Hepatocyte (in vitro differentiated cells): Measurements from ENCODE around the gene MED1. TPM values are rescaled to one million over a fixed set of nuclear protein-coding genes. Genes with fewer than 3 reads are reported as not detected.
"Not testable (repeated sequence)": the region's sequence is repeated elsewhere in the genome, so short reads cannot be mapped to it uniquely, and the experiment has no call there.

Source experiments
- DNase-seq: peaks from one replicate; pipeline ENCODE4 v3.0.0-alpha.2; 2016; ENCODE audit warnings: low spot score
- H2AFZ ChIP-seq: fragments of 200-600 bp; sonication (generic); 2 replicates; pipeline ENCODE4 v1.6.0; 2016; ENCODE audit warnings: antibody characterized with exemption, mild to moderate bottlenecking
- H3K27ac ChIP-seq: fragments of 200-600 bp; sonication (generic); 2 replicates; pipeline ENCODE4 v1.5.1; 2016; ENCODE audit warnings: mild to moderate bottlenecking
- H3K27me3 ChIP-seq: fragments of 200-600 bp; sonication (generic); 2 replicates; pipeline ENCODE4 v1.6.1; 2016
- H3K36me3 ChIP-seq: fragments of 200-600 bp; sonication (generic); replicated peaks from 2 replicates; pipeline ENCODE4 v1.5.1; 2016; ENCODE audit warnings: low read depth; ENCODE audit not compliant: insufficient read depth
- H3K4me1 ChIP-seq: fragments of 200-600 bp; sonication (generic); 2 replicates; pipeline ENCODE4 v1.5.1; 2016; ENCODE audit warnings: mild to moderate bottlenecking, moderate library complexity; ENCODE audit not compliant: insufficient read depth
- H3K4me2 ChIP-seq: fragments of 200-600 bp; sonication (generic); 2 replicates; pipeline ENCODE4 v1.6.0; 2016
- H3K4me3 ChIP-seq: fragments of 200-600 bp; sonication (generic); 2 replicates; pipeline ENCODE4 v1.5.1; 2016; ENCODE audit warnings: mild to moderate bottlenecking
- H3K79me2 ChIP-seq: fragments of 200-600 bp; sonication (generic); 2 replicates; pipeline ENCODE4 v1.6.0; 2017; ENCODE audit warnings: mild to moderate bottlenecking
- H3K9me2 ChIP-seq: fragments of 200-600 bp; sonication (generic); replicated peaks from 2 replicates; pipeline ENCODE4 v1.6.0; 2017; ENCODE audit warnings: mild to moderate bottlenecking; ENCODE audit not compliant: insufficient read depth
- H3K9me3 ChIP-seq: fragments of 200-600 bp; sonication (generic); 2 replicates; pipeline ENCODE4 v1.5.1; 2016; ENCODE audit warnings: low read depth, mild to moderate bottlenecking
- H4K20me1 ChIP-seq: fragments of 200-600 bp; sonication (generic); 2 replicates; pipeline ENCODE4 v1.6.0; 2016; ENCODE audit warnings: mild to moderate bottlenecking; ENCODE audit not compliant: insufficient read depth, poor library complexity, severe bottlenecking
- CTCF ChIP-seq: fragments of 200-600 bp; sonication (generic); IDR thresholded peaks from 2 replicates; pipeline ENCODE4 v1.5.1; 2016; ENCODE audit warnings: antibody characterized with exemption, mild to moderate bottlenecking; ENCODE audit not compliant: poor library complexity
- EZH2 ChIP-seq: fragments of 200-600 bp; sonication (generic); IDR thresholded peaks from 2 replicates; pipeline ENCODE4 v1.6.1; 2016; ENCODE audit warnings: antibody characterized with exemption, mild to moderate bottlenecking, borderline replicate concordance
- EZH2phosphoT487 ChIP-seq: fragments of 200-600 bp; sonication (generic); IDR thresholded peaks from one replicate; pipeline ENCODE4 v1.6.1; 2018; ENCODE audit warnings: antibody characterized with exemption, mild to moderate bottlenecking, low read depth, moderate library complexity; ENCODE audit not compliant: unreplicated experiment, severe bottlenecking
- WGBS: methylation state at CpG from one replicate; pipeline ENCODE4 v1.1.6; 2016; ENCODE audit warnings: low lambda C conversion rate; ENCODE audit errors: missing lambda C conversion rate; 5-methylcytosine and 5-hydroxymethylcytosine counted together
- polyA plus RNA-seq: library from polyadenylated mRNA; unstranded; fragments of >200 nt; fragmentation: Nextera tagmentation; extraction: Ambion mirVana; gene quantifications from 2 replicates; pipeline ENCODE4 v1.2.1, GENCODE V29; 2016
- total RNA-seq: library from RNA; depleted of rRNA; stranded (reverse); fragments of >200 nt; gene quantifications from 2 replicates; pipeline ENCODE4 v1.2.3, GENCODE V29; 2014

The MED1 gene
- total and polyA plus RNA-seq, 2 experiments from 2014 or later, result 8.7 to 22.8 TPM

DNA sequence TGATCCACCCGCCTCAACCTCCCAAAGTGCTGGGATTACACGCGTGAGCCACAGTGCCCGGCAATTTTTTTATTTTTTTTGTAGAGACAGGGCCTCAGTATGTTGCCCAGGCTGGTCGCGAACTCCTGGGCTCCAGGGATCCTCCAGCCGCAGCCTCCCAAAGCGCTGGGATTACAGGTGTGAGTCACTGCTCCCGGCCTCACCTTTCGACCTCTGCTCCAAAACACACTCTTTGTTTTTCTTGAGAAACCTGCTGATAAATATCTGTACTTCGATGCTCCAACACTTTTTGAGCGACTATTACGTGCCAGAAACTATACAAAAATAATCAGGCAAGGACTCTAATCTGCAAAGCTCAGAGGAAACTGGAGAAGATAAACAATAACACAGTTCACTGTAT, 1.0 kb downstream of the MED1 start:
- H3K9me3 ChIP-seq, result no peaks in the 10 kb centered on the region
- peak overlapping the region; percentile 95 for H3K27ac ChIP-seq
- H4K20me1 ChIP-seq, result peaks cover 4% of the 10 kb centered on the region
- H3K79me2 ChIP-seq, result peaks cover 58% of the 10 kb centered on the region
- no peaks in the 10 kb centered on the region for H3K36me3 ChIP-seq
- peak overlapping the region; percentile 86 for H3K4me2 ChIP-seq
- H3K4me1 ChIP-seq, result peaks cover 18% of the 10 kb centered on the region
- H3K9me2 ChIP-seq, result no peaks in the 10 kb centered on the region
- H3K27me3 ChIP-seq, result no peaks in the 10 kb centered on the region
- WGBS, result 70% methylated on average over 13 of the region's 13 CpGs
- TF ChIP-seq EZH2 (no peak), EZH2phosphoT487 (no peak), CTCF (no peak)
- peak; percentile 31 for DNase-seq
- H2AFZ ChIP-seq, result no peak overlapping the region
- H3K4me3 ChIP-seq, result peak overlapping the region; percentile 72

GRCh38 chr17:39447561-39447960, 3.5 kb downstream of the MED1 start:
- H3K79me2 ChIP-seq, result peaks cover 69% of the 10 kb centered on the region
- H3K4me2 ChIP-seq, result no peak overlapping the region
- H3K9me3 ChIP-seq, result no peaks in the 10 kb centered on the region
- H3K27ac ChIP-seq, result no peak overlapping the region
- no peaks in the 10 kb centered on the region for H3K36me3 ChIP-seq
- no peaks in the 10 kb centered on the region for H3K27me3 ChIP-seq
- H4K20me1 ChIP-seq, result peaks cover 6% of the 10 kb centered on the region
- H3K4me1 ChIP-seq, result peaks cover 18% of the 10 kb centered on the region
- no peak for TF ChIP-seq CTCF
- no peak for TF ChIP-seq EZH2phosphoT487
- no peak for TF ChIP-seq EZH2
- no peaks in the 10 kb centered on the region for H3K9me2 ChIP-seq
- WGBS, result 93% methylated on average over 5 of the region's 5 CpGs
- DNase-seq, result no peak
- no peak overlapping the region for H3K4me3 ChIP-seq
- no peak overlapping the region for H2AFZ ChIP-seq

DNA sequence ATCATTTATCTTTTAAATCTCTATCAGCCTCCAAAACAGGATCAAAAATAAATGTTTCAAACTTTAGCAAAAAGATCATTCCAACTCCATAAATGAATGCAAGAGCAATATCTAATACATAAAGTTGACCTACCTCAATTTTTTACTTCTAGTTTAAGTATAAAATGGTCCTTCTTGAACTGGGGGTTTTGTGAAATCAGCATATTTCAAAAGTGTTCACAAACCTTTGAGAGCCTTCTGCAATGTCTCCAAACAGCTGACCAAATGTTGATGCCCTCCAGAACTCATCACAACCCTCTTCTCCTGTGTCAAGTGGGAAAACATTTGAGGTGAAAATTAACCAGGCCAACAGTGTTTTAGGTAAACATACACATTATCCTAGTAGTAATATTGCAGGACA, 7.7 kb downstream of the MED1 start:
- H3K27ac ChIP-seq, result no peak overlapping the region
- no peaks in the 10 kb centered on the region for H3K27me3 ChIP-seq
- no peaks in the 10 kb centered on the region for H3K4me1 ChIP-seq
- H3K4me3 ChIP-seq, result no peak overlapping the region
- no peaks in the 10 kb centered on the region for H3K9me3 ChIP-seq
- no peak overlapping the region for H2AFZ ChIP-seq
- DNase-seq, result no peak
- TF ChIP-seq CTCF, result no peak
- TF ChIP-seq EZH2phosphoT487, result no peak
- TF ChIP-seq EZH2, result no peak
- no peak overlapping the region for H3K4me2 ChIP-seq
- H4K20me1 ChIP-seq, result peaks cover 2% of the 10 kb centered on the region
- no peaks in the 10 kb centered on the region for H3K36me3 ChIP-seq
- H3K9me2 ChIP-seq, result no peaks in the 10 kb centered on the region
- peaks cover 39% of the 10 kb centered on the region for H3K79me2 ChIP-seq

DNA sequence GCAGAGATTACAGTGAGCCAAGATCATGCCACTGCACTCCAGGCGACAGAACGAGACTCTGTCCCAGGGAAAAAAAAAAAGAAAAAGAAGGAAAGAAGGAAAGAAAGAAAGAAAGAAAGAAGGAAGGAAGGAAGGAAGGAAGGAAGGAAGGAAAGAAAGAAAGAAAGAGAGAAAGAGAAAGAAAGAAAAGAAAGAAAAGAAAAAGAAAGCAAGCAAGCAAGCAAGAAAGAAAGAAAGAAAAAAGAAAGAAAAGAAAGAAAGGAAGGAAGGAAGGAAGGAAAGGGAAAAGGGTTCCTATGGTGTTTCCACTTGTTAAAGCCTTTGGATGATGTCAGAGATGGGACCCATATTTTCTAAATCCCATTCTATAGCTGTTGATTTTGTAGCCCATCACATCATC, 11.2 kb downstream of the MED1 start:
- not testable (repeated sequence) for H3K4me3 ChIP-seq, H3K27me3 ChIP-seq, H3K9me3 ChIP-seq, H3K27ac ChIP-seq, H2AFZ ChIP-seq, H3K4me1 ChIP-seq, H3K36me3 ChIP-seq, H3K4me2 ChIP-seq, DNase-seq, H4K20me1 ChIP-seq, H3K9me2 ChIP-seq
- H3K79me2 ChIP-seq, result peaks cover 10% of the 10 kb centered on the region
- 66% methylated on average over 2 of the region's 2 CpGs for WGBS
